OCI-LY7 (cell line): Measurements from ENCODE around the gene ATP6V0A1.

Experiments
- CTCF ChIP-seq: fragments of 200-600 bp; sonication (generic); conservative IDR thresholded peaks from 2 replicates; pipeline ENCODE4 v1.5.1; 2014; ENCODE audit warnings: mild to moderate bottlenecking, antibody characterized with exemption, low read length, moderate library complexity, mixed read lengths
- EZH2phosphoT487 ChIP-seq: fragments of 200-600 bp; sonication (generic); IDR thresholded peaks from 2 replicates; pipeline ENCODE4 v1.6.1; 2018; ENCODE audit warnings: low read depth, borderline replicate concordance, mild to moderate bottlenecking, mixed run types, antibody characterized with exemption, low read length, moderate library complexity, mixed read lengths

GRCh38 chr17:42519546-42520491, 61.1 kb downstream of the ATP6V0A1 start:
- TF ChIP-seq CTCF = no peak
- no peak for TF ChIP-seq EZH2phosphoT487
